GM23338 (cell line): ENCODE data around the gene NHS. TPM values are rescaled to one million over a fixed set of nuclear protein-coding genes. Genes with fewer than 3 reads are reported as not detected.

Source experiments
- ATAC-seq: fragments of 200-7000 bp; cut with Tn5 transposase; 3 replicates; pipeline ENCODE4 v1.9.1; 2020
- DNase-seq: peaks from one replicate; pipeline ENCODE4 v3.0.0-alpha.2; 2015; ENCODE audit warnings: low spot score
- H2AFZ ChIP-seq: fragments of 200-600 bp; sonication (generic); 2 replicates; pipeline ENCODE4 v1.8.0; 2016; ENCODE audit warnings: antibody characterized with exemption, mild to moderate bottlenecking, moderate library complexity
- H3F3A ChIP-seq: fragments of 200-600 bp; sonication (generic); replicated peaks from 2 replicates; pipeline ENCODE4 v1.8.0; 2017; ENCODE audit warnings: antibody characterized with exemption, mixed run types, low read depth
- H3K27ac ChIP-seq: fragments of 200-600 bp; sonication (generic); 2 replicates; pipeline ENCODE4 v1.6.1; 2016; ENCODE audit warnings: low read depth
- H3K27me3 ChIP-seq: fragments of 200-600 bp; sonication (generic); 2 replicates; pipeline ENCODE4 v1.8.0; 2016; ENCODE audit warnings: mild to moderate bottlenecking, mixed run types, moderate library complexity; ENCODE audit not compliant: insufficient read depth
- H3K36me3 ChIP-seq: fragments of 200-600 bp; sonication (generic); 2 replicates; pipeline ENCODE4 v1.8.0; 2016; ENCODE audit warnings: mild to moderate bottlenecking; ENCODE audit not compliant: insufficient read depth
- H3K4me1 ChIP-seq: fragments of 200-600 bp; sonication (generic); 2 replicates; pipeline ENCODE4 v1.8.0; 2016; ENCODE audit warnings: mild to moderate bottlenecking, moderate library complexity; ENCODE audit not compliant: insufficient read depth
- H3K4me2 ChIP-seq: fragments of 200-600 bp; sonication (generic); 2 replicates; pipeline ENCODE4 v1.7.1; 2017; ENCODE audit warnings: mixed run types
- H3K4me3 ChIP-seq: fragments of 200-600 bp; sonication (generic); 2 replicates; pipeline ENCODE4 v1.6.1; 2016; ENCODE audit warnings: mixed run types
- H3K79me2 ChIP-seq: fragments of 200-600 bp; sonication (generic); replicated peaks from 2 replicates; pipeline ENCODE4 v1.8.0; 2017; ENCODE audit warnings: mild to moderate bottlenecking; ENCODE audit not compliant: insufficient read depth
- H3K9me2 ChIP-seq: fragments of 200-600 bp; sonication (generic); 2 replicates; pipeline ENCODE4 v1.8.0; 2017; ENCODE audit not compliant: insufficient read depth
- H4K20me1 ChIP-seq: fragments of 200-600 bp; sonication (generic); replicated peaks from 2 replicates; pipeline ENCODE4 v1.8.0; 2017; ENCODE audit warnings: mild to moderate bottlenecking; ENCODE audit not compliant: insufficient read depth
- H3K27ac Mint-ChIP-seq: 2 replicates; pipeline ENCODE4 v1.8.0; 2020; ENCODE audit warnings: inconsistent platforms, mild to moderate bottlenecking, moderate library complexity, mixed read lengths
- H3K27me3 Mint-ChIP-seq: 3 replicates; pipeline ENCODE4 v1.8.0; 2022; ENCODE audit warnings: low read depth, mild to moderate bottlenecking, moderate library complexity, mixed read lengths, inconsistent platforms; ENCODE audit not compliant: insufficient read depth, poor library complexity
- H3K36me3 Mint-ChIP-seq: 3 replicates; pipeline ENCODE4 v1.8.0; 2021; ENCODE audit warnings: low read depth, mild to moderate bottlenecking, inconsistent platforms, moderate library complexity, mixed read lengths
- H3K4me1 Mint-ChIP-seq: 3 replicates; pipeline ENCODE4 v1.8.0; 2020; ENCODE audit warnings: mild to moderate bottlenecking, inconsistent platforms, mixed read lengths
- H3K4me3 Mint-ChIP-seq: 3 replicates; pipeline ENCODE4 v1.8.0; 2021; ENCODE audit warnings: moderate library complexity, mild to moderate bottlenecking, inconsistent platforms, mixed read lengths
- H3K9me3 Mint-ChIP-seq: 3 replicates; pipeline ENCODE4 v1.8.0; 2020; ENCODE audit warnings: moderate library complexity, mild to moderate bottlenecking, inconsistent platforms, mixed read lengths
- CREB1 ChIP-seq: fragments of 250-450 bp; sonication (Bioruptor Pico); IDR thresholded peaks from 2 replicates; pipeline ENCODE4 v1.5.0; 2020; ENCODE audit warnings: low read depth, mild to moderate bottlenecking, moderate library complexity
- CTCF ChIP-seq, 2 experiments: fragments of 200-600 bp in 1 of 2; sonication (generic) in 1 of 2; conservative IDR thresholded peaks; 2 replicates each; pipeline versions ENCODE4 v1.5.1 to v1.6.1; 2016 to 2017; ENCODE audit warnings: antibody characterized with exemption in 2 of 2, low read depth in 2 of 2, mild to moderate bottlenecking in 2 of 2, moderate library complexity in 1 of 2
- ETS1 ChIP-seq: IDR thresholded peaks from 2 replicates; pipeline ENCODE4 v1.6.1; 2016; ENCODE audit warnings: antibody characterized with exemption
- EZH2phosphoT487 ChIP-seq: fragments of 200-600 bp; sonication (generic); IDR thresholded peaks from one replicate; pipeline ENCODE4 v1.8.1; 2018; ENCODE audit warnings: antibody characterized with exemption; ENCODE audit not compliant: unreplicated experiment
- JUNB ChIP-seq: IDR thresholded peaks from one replicate; pipeline ENCODE4 v1.6.1; 2016; ENCODE audit warnings: antibody characterized with exemption; ENCODE audit not compliant: unreplicated experiment
- NANOG ChIP-seq: IDR thresholded peaks from 2 replicates; pipeline ENCODE4 v1.6.1; 2016; ENCODE audit warnings: antibody characterized with exemption, borderline replicate concordance
- POLR2AphosphoS5 ChIP-seq: IDR thresholded peaks from 2 replicates; pipeline ENCODE4 v1.6.1; 2016; ENCODE audit warnings: antibody characterized with exemption, low read depth
- REST ChIP-seq: IDR thresholded peaks from one replicate; pipeline ENCODE4 v1.6.1; 2018; ENCODE audit warnings: antibody characterized with exemption; ENCODE audit not compliant: unreplicated experiment
- STAT1 ChIP-seq: IDR thresholded peaks from one replicate; pipeline ENCODE4 v1.6.1; 2016; ENCODE audit warnings: antibody characterized with exemption; ENCODE audit not compliant: unreplicated experiment
- ZNF114 ChIP-seq: fragments of 250-450 bp; sonication (Bioruptor Pico); IDR thresholded peaks from 2 replicates; pipeline ENCODE4 v1.5.0; 2020; ENCODE audit warnings: mild to moderate bottlenecking, moderate library complexity
- ZNF331 ChIP-seq: fragments of 250-450 bp; sonication (Bioruptor Pico); IDR thresholded peaks from 2 replicates; pipeline ENCODE4 v1.5.0; 2020; ENCODE audit warnings: low read depth, mild to moderate bottlenecking, moderate library complexity
- ZNF462 ChIP-seq: fragments of 250-450 bp; sonication (Bioruptor Pico); IDR thresholded peaks from 2 replicates; pipeline ENCODE4 v1.5.0; 2020; ENCODE audit warnings: mild to moderate bottlenecking, moderate library complexity
- polyA plus RNA-seq: library from polyadenylated mRNA; unstranded; fragments of >200 nt; fragmentation: Nextera tagmentation; extraction: Ambion mirVana; gene quantifications from 2 replicates; pipeline ENCODE4 v1.2.1, GENCODE V29; 2016
- total RNA-seq: library from RNA; depleted of rRNA; stranded (reverse); fragments of >200 nt; shearing (Covaris generic); gene quantifications from 2 replicates; pipeline ENCODE4 v1.2.3, GENCODE V29; 2014

Gene NHS
- total and polyA plus RNA-seq, 2 experiments from 2014 or later: 1.8 to 8.2 TPM

- Mint-ChIP-seq H3K9me3 (no peaks in the 10 kb centered on the region), H3K27ac (no peak overlapping the region), H3K4me1 (peaks cover 11% of the 10 kb centered on the region; the same call in 2 of the 3 replicates), H3K36me3 (no peaks in the 10 kb centered on the region), H3K4me3 (no peak overlapping the region), H3K27me3 (no peaks in the 10 kb centered on the region)
- no peaks in the 10 kb centered on the region for H3K9me2 ChIP-seq
- H3K36me3 ChIP-seq: no peaks in the 10 kb centered on the region
- H3K79me2 ChIP-seq: no peaks in the 10 kb centered on the region
- DNase-seq (no peak), ATAC-seq (no peak)
- no peaks in the 10 kb centered on the region for H3K4me1 ChIP-seq
- H3K27ac ChIP-seq: no peak overlapping the region
- no peaks in the 10 kb centered on the region for H3F3A ChIP-seq
- no peak overlapping the region for H3K4me3 ChIP-seq
- no peak overlapping the region for H3K4me2 ChIP-seq
- no peaks in the 10 kb centered on the region for H4K20me1 ChIP-seq
- H3K27me3 ChIP-seq: no peaks in the 10 kb centered on the region
- TF ChIP-seq JUNB: no peak
- TF ChIP-seq REST: no peak
- no peak for TF ChIP-seq CTCF (conservative IDR thresholded peaks at IDR 0.05; ENCODE audit: low read depth in 2 of 2)
- TF ChIP-seq ZNF114 (CRISPR knock-in tag): no peak
- no peak for TF ChIP-seq ZNF462 (CRISPR knock-in tag)
- no peak for TF ChIP-seq ETS1
- no peak for TF ChIP-seq CREB1 (CRISPR knock-in tag)
- TF ChIP-seq ZNF331 (CRISPR knock-in tag): no peak
- no peak for TF ChIP-seq EZH2phosphoT487
- TF ChIP-seq NANOG: no peak
- TF ChIP-seq POLR2AphosphoS5: no peak
- no peak for TF ChIP-seq STAT1
- H2AFZ ChIP-seq: no peak overlapping the region
Observed at GRCh38 chrX:17368002-17368401, 7.0 kb upstream of the NHS start.
